GM19438 (cell line): Measurements from ENCODE around the gene SORBS2.

Experiments
- ATAC-seq: cut with Tn5 transposase; IDR thresholded peaks from one replicate; pipeline ENCODE4 v1.9.1; 2021; ENCODE audit warnings: low read depth; ENCODE audit not compliant: unreplicated experiment

The SORBS2 gene

DNA sequence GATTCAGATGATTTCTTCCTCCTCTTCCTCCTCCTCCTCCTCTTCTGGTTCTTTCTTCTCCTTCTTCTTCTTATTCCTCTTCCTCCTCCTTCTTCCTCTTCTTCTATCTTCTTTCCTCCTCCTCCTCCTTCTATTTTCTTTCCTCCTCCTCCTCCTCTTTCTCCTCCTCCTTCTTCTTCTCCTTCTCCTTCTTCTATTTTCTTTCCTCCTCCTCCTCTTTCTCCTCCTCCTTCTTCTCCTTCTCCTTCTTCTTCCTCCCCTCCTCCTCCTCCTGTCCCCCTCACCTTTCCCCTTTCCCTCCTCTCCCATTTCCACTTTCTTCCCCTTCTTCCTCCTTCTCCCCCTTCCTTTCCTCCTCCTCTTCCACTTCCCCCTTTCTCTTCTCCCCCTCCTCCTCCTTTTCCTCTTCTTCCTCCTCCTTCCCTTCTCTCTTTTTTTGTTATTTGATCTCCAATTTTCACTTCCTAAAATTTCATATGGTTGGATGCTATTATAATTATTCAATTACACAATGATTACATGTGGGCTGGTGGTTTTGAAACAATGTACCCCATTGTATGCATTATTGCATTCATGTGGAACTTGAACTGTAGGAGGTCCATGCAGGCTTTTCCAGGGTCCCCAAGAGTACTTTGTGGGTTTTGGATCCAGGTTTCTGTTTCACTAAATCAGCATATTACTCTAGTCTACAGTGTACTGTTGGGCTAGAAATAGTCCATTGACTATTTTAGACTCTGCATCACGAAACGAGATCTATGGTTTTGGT lies 68.1 kb downstream of the SORBS2 start:
- ATAC-seq: no peak

DNA sequence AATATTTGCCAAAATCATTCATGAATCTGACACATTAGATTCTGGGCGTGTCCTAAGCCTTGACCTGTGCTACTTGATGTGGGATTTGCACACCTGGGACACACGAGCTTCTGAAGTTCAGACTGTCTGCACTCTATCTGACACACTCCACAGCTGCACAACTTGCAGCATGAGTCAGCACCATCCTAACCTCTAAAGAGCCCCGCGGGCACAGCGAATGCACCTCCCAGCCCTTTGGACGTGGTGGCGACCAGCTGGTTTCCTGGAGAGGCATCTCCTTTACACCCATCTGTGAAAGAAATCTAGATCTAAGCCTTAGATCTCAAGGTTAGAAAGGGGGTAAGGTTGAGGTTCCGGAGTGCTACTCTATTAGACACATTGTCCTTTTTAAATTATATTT lies 69.2 kb downstream of the SORBS2 start:
- ATAC-seq: peak; percentile 45

DNA sequence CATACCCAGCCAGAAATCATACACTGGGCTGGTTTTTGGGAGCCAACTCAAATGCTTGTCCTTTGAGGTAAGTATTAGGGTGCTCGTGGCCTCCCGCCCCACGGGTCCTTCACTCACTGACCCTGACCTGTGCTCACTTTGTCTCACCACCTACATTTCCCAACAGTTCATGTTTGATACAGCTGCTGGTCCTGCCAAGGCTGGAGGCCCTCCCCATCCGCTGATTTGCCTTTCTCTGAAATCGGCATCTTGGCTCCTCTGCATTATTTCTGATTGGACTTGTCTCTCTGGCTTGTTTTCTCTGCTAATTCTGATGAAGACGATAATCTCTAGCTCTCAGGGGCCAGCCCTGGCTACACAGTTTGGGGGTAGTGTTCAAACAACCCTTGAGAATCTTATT lies 70.2 kb downstream of the SORBS2 start:
- ATAC-seq: no peak

DNA sequence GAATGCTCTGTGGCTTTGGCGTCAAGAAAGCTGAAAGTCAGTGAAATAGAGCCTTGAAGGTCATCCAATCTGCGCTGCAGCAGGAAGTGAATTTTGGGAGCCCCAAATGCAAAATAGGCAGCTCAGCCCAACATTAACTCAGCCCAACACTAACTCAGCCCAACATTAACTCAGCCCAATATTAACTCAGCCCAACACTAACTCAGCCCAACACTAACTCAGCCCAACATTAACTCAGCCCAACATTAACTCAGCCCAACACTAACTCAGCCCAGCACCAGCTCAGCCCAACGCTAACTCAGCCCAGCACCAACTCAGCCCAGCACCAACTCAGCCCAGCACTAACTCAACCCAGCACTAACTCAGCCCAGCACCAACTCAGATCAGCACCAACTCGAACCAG lies 71.5 kb downstream of the SORBS2 start:
- ATAC-seq: no peak

DNA sequence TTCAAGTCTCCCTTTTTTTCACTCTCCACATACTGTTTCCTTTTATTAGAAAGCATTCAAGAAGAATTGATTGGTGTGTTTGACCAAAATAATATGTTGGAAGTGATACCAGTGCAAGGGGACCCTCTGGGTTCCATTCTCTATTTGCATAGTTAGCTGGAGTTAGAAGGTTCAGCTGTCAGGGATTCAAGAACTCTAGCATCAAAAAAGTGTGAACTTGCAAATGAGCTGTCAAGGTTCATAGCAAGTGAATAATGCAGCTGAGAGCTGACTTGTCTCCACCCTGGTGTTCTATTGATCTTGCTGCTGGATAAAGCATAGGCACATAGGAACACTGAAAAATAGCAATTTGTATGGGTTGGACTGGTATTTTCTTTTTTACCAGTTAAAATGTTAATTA lies 73.2 kb downstream of the SORBS2 start:
- ATAC-seq: no peak

DNA sequence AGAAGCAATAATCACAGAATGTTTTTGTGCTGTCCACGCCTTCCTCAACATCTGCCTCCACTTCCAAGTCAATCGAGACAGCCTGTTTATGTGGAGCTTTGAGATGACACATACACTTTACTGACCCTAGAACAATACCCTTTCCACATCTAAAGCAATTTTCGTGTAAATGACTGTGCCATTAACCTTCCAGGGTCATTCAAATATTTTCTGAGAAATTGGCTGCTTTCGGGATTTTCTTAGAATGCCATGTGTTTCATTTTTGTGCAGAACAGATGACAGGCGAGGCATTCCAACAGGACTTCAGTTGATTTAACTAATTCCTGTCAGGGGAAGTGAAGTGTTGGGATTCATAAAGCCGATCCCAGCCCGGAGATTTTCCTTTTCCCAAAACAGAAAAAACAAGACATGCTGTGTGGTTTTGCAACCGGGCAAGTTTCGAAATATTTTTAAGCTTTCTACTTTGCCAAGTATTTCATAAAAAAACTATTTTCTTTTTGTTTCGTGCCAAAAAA lies 73.9 kb downstream of the SORBS2 start:
- no peak for ATAC-seq

DNA sequence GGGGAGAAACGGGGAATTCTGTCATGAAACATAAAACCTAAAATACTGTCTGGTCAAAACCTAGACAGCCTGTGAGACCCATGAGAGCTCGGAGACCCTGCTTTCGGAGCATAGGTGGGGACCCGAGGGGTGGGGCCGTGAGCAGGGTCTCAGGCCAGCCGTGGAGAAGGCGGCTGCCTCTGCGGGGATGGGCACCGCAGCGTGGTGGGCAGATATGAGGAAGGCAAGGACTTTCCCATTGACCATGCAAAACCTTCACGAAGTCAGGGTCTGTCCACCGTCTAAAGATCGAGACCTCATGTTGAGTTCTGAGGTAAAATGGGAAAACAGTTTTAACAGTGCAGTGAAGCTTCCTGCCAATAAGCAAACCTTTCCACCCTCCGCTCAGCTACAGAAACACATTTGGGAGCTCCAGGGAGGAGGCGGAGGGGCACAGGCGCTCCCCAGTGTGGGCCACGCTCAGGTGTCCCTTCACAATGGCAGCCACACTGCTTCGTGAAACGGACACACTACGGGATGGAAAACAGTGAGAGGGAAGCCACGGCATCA lies 74.4 kb downstream of the SORBS2 start:
- ATAC-seq: no peak

DNA sequence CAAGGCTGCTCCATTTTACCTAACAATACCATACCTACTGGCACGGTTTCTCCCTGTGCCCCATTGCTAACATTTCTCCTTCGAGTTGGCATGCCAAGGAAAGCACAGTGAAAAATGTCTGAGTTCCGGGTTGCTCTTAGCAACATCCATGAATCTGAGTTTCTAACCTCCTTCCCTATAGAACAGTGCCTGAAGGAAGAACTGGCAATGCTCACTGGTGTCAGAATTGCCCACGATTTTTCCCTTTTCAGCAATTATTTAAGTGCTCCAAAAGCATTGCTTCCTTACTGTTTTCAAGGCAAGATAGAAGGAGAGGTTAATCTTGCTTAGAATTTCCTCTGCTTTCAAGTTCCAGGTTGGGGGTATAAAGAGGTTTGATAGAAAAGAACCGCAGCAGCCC lies 75.1 kb downstream of the SORBS2 start:
- no peak for ATAC-seq

DNA sequence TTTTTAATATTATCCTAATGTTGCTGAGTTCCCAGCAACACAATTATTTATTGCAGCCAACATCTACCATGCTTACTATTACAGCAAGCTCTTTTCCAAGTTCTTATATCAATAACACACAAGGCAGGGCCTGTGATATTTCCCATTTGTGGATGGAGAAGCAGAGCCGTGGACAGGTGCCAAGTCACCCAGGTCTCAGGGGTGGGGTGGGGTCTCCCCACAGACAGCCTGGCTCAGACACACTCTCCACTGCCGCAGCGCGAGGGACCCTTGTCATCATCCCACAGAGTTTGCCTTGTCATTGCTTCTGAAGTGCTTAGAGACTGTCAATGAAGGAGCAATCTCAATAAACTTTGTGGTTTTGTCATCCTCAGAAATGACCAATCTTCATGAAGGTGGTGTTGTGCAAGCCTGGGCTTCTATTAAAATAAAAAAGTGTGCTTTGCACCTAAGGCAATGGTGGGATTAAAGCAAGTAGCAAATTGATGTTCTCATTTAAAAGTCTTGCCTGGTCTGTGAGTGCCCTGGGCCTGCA lies 76.1 kb downstream of the SORBS2 start:
- ATAC-seq: no peak

DNA sequence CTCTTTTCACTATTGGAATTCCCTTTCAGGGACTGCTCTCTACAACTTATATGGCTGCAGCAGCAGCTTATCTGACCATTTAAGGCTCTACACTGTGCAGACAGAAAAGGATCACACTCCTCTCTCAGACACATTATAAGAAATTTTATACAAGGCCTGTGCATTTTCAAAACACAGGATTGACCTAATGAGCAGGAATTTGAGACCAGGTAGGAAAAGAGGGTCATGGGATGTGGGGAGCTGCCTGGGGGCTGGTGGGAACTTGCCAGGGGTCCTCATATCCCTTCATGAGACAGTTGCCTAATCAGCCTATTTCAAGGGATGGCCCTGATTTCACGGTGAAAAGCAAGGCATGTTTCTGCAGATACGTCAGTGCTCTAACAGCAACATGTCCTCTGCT lies 77.1 kb downstream of the SORBS2 start:
- ATAC-seq: no peak

DNA sequence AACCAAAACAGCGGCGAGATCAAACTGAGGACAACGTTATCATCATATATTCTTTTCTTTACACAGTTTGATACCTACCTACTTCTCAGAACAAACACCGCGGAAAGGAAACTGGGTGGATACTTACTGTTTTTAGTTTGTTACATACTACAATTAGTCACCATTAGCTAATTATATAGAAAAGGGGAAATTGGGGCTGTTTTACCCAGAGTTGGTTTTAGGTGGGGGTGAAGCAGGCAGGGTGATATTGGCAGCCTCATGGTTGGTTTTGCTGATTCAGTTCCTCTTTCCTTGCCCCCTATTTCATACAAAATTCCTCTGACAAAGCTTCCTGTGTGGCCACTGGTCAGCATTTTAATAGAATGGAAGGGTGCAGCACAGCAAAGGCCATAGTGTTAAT lies 77.8 kb downstream of the SORBS2 start:
- ATAC-seq: peak; percentile 51

DNA sequence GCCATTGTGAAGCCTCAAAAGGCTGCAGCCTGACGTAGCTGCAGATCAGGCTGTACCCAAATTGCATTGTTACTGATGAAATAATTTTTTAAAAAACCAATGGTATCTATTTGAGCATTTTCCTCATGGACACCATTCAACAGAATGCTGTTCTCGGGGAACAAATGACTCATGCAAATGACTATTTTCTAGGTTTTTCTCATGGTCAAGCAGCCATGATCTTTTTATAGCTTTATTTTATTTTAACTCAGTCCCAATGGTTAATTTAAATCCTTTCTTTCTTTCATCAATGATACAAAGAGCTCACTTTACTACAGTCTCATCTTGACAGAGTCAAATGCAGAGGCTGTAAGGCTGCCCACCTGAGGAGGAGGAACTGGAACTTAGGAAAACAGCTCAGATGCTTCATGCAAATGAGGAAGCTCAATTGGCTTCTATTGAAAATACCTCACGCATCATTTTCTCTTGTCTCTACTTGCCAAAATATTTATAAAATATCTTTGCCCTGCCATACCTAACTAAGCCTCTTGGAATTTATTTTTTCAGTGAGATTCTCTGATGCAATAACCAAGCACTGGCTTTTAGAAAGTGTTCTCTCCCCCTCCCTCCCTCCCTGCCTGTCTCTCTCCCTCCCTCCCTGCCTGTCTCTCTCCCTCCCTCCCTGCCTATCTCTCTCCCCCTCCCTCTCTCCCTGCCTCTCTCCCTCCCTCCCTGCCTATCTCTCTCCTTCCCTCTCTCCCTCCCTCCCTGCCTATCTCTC lies 81.0 kb downstream of the SORBS2 start:
- ATAC-seq: peak; percentile 43

DNA sequence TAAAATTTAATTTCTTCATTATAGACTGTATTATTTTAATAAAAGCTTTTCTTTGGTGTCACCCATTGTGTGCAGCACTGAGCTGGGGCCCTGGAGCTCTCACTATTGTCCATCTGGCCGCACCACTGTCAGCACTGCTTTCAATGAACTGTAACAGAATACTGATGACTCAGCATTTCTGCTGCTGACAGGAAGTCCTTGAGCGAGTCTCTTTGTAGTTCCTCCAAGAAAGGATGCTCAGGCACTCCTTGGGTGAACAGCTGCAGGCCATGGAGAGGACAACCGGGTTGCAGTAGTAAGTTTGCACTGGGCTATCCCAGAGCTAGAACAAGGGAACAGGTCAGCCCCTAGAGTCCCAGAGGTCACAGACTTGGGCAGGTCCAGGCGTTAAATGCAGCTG lies 81.6 kb downstream of the SORBS2 start:
- ATAC-seq: peak; percentile 53

DNA sequence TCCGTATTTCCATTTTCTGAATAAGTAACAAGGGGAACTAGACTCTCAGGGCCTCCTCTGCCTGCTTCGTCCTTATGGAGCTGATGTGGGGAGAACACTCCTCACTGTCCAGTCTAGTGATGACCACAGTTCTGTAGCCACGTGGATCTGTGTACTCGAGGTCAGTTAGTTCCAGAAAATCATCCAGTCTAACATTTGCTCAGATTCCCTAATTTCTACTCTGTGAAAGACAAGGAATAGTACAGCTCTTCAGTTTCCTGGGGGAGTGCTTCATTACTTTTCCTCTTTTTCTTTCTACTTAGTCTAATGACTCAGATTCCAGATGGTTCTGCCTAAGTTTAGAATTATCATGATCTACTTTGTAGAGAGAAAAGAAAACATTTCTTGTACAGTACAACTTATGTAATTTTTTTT lies 82.6 kb downstream of the SORBS2 start:
- no peak for ATAC-seq

DNA sequence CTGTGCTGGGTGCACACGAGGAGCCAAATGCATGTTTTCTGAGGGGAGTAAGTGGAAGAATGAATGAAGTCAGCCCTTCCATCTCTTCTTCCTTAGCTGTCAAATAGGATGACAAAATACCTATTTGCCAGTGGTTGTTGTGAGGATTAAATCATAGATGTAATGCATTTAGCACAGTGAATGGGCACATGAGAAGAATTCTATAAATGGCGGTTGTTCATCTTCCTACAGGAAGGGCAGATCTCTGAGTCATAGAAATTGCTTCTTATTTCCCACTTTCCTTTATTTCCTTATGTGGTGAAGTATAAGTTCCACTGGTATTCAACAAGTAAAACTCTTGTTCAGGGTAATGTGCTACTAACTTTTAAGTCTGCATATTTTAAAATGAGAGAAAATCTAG lies 83.1 kb downstream of the SORBS2 start:
- no peak for ATAC-seq

DNA sequence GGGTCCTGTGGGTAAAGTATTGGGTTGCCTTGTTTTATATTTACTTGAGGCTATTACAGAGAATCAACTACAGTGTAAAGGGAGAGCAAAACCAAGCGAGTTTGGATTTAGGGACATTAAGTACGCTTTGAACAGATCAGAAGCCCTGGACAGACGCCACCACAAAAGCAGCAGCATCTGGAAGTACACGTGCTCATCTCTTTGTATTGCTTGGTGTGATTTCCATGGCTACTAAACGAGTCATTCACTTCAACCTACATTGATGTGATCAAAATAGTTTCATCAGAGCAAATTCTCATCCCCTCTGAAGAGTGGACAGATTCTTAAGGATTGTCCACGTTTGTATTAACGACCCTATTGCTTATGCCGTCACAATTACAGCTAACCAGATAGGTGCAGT lies 85.1 kb downstream of the SORBS2 start:
- ATAC-seq: no peak

DNA sequence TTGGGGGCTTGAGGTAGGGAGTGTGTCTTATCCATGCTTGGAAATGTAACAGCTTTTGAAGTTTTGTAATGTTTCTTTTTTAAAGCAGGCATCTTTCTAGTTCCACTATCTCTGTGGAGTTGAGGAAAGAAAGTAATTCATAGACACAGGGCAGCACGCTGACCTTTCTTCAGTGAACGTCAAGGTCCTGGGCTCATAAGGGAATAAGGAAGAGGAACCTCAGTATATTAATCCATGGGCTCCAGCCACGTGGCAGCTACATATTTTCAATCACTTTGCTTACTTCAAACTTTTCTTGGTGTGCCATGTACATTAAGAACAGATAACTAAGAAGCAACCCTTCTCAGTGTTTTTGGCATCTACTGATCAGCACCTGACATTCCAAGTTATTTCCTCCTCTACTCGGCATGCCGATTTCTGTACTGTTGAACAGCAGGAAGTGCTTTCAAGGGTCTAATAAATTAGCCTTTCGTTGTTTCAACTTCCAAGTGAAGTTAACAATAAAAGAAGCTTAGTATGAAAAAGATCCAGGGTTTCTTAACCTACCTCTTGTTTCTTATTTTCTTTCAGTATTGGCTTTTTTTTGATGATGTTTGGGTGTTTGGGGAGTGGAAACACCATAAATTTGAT lies 88.2 kb downstream of the SORBS2 start:
- ATAC-seq: no peak

DNA sequence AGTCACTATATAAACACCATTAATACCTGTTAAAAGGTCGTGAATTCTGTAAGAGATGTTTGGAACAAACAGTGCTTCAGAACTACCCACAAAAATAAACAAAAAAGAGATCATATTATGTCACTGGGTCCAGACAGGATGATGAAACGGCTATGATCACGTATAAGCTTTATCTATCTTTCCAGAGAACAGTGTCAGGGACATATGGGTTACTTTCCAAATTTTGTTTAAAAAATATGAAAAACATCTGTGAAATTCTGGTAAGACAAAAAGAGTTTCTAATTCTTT lies 90.0 kb downstream of the SORBS2 start:
- ATAC-seq: no peak

DNA sequence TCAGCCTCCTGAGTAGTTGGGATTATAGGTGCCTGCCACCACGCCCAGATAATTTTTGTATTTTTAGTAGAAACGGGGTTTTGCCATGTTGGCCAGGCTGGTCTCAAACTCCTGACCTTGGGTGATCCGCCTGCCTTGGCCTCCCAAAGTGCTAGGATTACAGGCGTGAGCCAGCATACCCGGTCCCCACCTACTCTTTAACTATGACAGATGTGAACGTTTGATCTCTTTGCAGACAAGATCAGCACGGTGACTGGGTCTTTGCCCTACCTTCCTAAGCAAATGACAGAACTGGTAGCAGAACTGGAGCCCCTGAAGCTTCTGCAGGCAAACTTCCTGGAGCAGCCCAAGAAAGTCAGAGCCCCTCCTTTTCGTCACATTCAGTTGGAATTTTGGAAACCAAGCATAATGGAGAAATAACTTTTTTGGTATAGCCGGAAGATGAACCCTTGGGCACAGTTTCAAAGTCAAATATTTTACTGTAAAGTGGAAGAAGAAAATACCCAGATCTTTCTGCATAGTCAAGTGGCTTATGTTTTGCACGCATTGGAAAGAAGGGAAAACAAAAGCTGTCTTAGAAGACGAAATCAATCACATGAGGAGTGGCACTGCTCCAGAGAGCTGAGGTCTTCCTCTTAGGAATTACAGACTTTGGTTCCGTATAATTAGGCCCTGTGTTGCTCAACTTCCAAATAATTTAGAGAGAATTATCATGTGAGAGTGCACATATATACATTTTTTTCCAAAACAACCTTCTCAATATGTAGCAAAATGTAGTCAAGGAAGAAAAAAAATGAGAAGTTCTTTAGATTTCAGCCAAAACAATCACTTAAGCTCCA lies 90.6 kb downstream of the SORBS2 start:
- ATAC-seq: no peak

DNA sequence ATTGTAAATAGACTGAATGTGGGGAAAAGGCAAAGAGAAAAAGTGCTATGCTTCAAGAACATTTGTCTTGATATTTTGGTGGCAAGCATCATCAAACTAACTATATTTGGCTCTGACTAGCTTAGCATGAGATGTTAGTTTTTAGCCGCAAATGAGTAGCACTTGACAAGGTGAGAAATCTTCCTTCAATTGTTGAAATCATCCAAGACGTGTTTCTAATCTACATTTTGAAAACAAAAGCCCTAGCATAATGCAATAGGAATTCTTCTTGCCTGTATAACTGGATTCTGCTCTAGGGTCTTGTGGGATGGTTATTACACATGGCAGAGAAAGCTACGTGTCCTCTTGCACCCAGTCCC lies 92.5 kb downstream of the SORBS2 start:
- ATAC-seq: no peak
